Measurements from ENCODE around the gene FGFR2. TPM values are rescaled to one million over a fixed set of nuclear protein-coding genes. Genes with fewer than 3 reads are reported as not detected.

Gene FGFR2
- total RNA-seq, 3 donors from 2014 or later = 31.8 to 62.8 (median 44.3) TPM

DNA sequence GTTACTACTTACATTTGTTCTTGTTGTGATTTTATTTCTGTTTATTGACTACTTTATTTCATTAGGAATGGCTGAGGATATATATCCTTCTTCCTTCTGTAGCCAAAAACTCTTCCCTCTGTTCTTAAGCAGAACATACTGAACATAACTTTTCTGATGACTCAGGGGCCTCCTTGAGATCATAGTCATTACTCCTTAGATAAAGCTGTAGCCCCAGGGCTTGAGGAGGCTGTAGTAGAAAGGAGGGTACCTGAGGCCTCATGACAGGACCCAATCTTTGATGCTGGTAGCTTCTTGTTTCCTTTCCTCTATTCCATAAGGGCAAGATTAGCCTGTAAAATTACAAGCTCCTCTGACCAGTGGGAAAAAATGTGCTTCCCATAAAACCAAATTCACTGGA, 41.2 kb upstream of the FGFR2 start:
- no peaks in the 10 kb centered on the region for H3K36me3 ChIP-seq
- intact Hi-C loops (cut with DNase I; ENCODE audit: low total_unique reads) = no loop called here
- no peaks in the 10 kb centered on the region for H3K4me1 ChIP-seq
- H3K27ac ChIP-seq = no peak overlapping the region
- no peak overlapping the region for H3K4me3 ChIP-seq
- TF ChIP-seq, protein P1, sequence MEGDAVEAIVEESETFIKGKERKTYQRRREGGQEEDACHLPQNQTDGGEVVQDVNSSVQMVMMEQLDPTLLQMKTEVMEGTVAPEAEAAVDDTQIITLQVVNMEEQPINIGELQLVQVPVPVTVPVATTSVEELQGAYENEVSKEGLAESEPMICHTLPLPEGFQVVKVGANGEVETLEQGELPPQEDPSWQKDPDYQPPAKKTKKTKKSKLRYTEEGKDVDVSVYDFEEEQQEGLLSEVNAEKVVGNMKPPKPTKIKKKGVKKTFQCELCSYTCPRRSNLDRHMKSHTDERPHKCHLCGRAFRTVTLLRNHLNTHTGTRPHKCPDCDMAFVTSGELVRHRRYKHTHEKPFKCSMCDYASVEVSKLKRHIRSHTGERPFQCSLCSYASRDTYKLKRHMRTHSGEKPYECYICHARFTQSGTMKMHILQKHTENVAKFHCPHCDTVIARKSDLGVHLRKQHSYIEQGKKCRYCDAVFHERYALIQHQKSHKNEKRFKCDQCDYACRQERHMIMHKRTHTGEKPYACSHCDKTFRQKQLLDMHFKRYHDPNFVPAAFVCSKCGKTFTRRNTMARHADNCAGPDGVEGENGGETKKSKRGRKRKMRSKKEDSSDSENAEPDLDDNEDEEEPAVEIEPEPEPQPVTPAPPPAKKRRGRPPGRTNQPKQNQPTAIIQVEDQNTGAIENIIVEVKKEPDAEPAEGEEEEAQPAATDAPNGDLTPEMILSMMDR (IDR thresholded peaks at IDR 0.05) = no peak
- TF ChIP-seq POLR2A (IDR thresholded peaks at IDR 0.05) (no peak), POLR2AphosphoS5 (IDR thresholded peaks at IDR 0.05) (no peak)
- peaks cover 0 to 24% of the 10 kb centered on the region in 2 donors for H3K9me3 ChIP-seq
- no peak for DNase-seq (ENCODE audit: low spot score in 2 of 2)
- no peaks in the 10 kb centered on the region for H3K27me3 ChIP-seq

DNA sequence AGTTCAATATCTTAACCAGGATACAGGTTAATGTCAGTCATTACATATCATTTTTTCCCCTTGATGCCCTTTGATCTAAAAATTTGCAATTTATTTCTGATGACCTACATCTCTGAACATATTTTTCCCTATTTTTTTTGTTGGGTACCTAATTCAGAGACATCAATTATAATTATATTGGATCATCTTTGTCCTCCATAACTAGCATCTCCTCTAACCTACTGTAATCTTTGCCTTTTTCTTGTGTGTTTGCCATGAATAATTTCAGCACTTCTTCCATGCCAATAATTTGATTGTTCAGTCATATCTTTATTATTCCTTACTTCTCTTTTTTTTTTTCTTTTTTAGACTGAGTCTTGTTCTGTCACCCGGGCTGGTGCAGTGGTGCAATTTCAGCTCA, 39.2 kb upstream of the FGFR2 start:
- TF ChIP-seq POLR2AphosphoS5 (IDR thresholded peaks at IDR 0.05) = no peak
- TF ChIP-seq, protein P1 (IDR thresholded peaks at IDR 0.05) = no peak
- TF ChIP-seq POLR2A (IDR thresholded peaks at IDR 0.05) = no peak
- peaks cover 0 to 24% of the 10 kb centered on the region in 2 donors for H3K9me3 ChIP-seq
- H3K36me3 ChIP-seq = no peaks in the 10 kb centered on the region
- DNase-seq (ENCODE audit: low spot score in 2 of 2) = no peak
- intact Hi-C loops (cut with DNase I; ENCODE audit: low total_unique reads) = no loop called here
- H3K27me3 ChIP-seq = no peaks in the 10 kb centered on the region
- no peaks in the 10 kb centered on the region for H3K4me1 ChIP-seq
- no peak overlapping the region for H3K27ac ChIP-seq
- no peak overlapping the region for H3K4me3 ChIP-seq

DNA sequence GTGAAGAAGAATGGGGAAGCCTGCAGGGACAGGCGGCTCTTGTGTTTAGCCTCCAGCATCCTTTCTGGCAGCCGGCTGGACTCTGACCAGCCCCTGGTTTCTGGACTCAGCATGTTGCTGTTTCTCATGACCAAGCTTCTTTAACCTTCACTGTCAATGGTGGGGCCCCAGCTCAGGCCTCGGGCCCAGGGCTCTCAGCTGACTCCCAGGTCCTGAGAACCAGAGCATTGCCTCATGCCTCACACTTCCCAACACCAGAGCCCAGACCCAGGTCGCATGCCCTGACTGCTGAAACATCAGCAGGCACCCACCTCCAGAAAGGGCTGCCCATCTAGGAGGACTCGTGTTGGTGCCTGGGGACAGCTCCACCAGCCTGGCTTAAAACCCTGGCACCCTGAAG, 34.8 kb upstream of the FGFR2 start:
- peaks cover 0 to 8% of the 10 kb centered on the region in 2 donors for H3K9me3 ChIP-seq
- TF ChIP-seq, protein P1 (IDR thresholded peaks at IDR 0.05) = no peak
- TF ChIP-seq POLR2A (IDR thresholded peaks at IDR 0.05) (no peak), POLR2AphosphoS5 (IDR thresholded peaks at IDR 0.05) (no peak)
- H3K27me3 ChIP-seq = no peaks in the 10 kb centered on the region
- H3K27ac ChIP-seq = no peak overlapping the region
- H3K36me3 ChIP-seq = no peaks in the 10 kb centered on the region
- H3K4me1 ChIP-seq = no peaks in the 10 kb centered on the region
- DNase-seq (ENCODE audit: low spot score in 2 of 2) = no peak
- intact Hi-C loops (cut with DNase I; ENCODE audit: low total_unique reads) = no loop called here
- no peak overlapping the region for H3K4me3 ChIP-seq

DNA sequence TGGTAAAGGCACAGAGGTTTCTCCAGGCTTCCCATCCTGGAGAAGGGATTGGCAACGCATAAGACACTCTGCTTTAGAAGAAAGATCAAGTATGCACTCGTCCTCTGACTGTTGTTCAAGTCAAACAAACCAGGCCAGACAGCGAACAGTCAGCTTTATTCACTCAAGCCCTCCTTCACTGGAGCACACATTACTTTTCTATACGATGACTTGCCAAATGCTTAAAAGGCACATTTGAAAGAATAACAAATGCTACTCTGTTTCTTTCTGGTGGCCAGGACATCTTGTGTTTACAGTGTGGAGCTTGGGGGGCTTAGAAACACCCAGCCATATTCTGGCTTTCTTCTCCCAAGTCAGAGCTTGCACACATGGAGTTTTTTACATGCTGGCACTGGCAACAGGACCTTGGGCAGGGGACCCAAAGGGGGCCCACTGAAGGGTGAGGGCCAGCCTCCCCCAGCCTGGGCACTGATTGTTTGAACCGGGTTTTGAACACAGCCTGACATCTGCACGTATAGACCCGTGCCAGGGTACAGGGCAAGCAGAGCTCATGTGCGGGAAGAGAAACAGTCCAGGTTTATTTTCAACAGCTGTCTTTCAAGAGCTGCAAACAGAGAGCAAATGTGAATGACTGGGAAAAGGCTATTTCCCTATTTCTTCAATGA, 33.3 kb upstream of the FGFR2 start:
- Histone ChIP-seq H3K27me3 (no peaks in the 10 kb centered on the region), H3K4me1 (no peaks in the 10 kb centered on the region), H3K36me3 (no peaks in the 10 kb centered on the region), H3K9me3 (no peaks in the 10 kb centered on the region), H3K4me3 (no peak overlapping the region), H3K27ac (no peak overlapping the region)
- intact Hi-C loops (cut with DNase I; ENCODE audit: low total_unique reads) = no loop called here
- no peak for TF ChIP-seq POLR2A (IDR thresholded peaks at IDR 0.05)
- no peak for TF ChIP-seq POLR2AphosphoS5 (IDR thresholded peaks at IDR 0.05)
- TF ChIP-seq, protein P1 (IDR thresholded peaks at IDR 0.05) = no peak
- DNase-seq (ENCODE audit: low spot score in 2 of 2) = no peak

DNA sequence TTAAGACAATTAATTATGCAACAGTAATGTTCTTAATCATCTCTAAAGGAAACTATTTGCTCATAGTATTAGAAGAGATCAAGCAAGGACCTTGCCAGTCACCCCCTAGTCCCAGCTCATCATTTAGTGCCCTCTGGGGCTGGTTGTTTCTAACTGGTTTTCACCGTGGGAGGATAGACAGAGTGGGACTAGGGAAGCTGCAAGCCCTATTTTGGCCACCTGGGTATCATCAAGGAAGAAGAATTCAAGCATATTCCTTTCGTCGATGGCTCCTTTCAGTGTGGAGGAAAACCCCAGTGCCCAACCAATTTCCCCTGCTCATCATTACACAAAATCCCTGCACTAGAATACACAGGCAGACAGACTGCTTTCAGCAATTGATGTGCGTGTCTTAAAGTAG, 30.6 kb upstream of the FGFR2 start:
- Histone ChIP-seq H3K4me1 (no peaks in the 10 kb centered on the region), H3K36me3 (no peaks in the 10 kb centered on the region), H3K27me3 (no peaks in the 10 kb centered on the region), H3K4me3 (no peak overlapping the region), H3K27ac (no peak overlapping the region), H3K9me3 (no peaks in the 10 kb centered on the region)
- DNase-seq (ENCODE audit: low spot score in 2 of 2) = no peak
- TF ChIP-seq POLR2AphosphoS5 (IDR thresholded peaks at IDR 0.05) (no peak), POLR2A (IDR thresholded peaks at IDR 0.05) (no peak)
- TF ChIP-seq, protein P1 (IDR thresholded peaks at IDR 0.05) = no peak
- intact Hi-C loops (cut with DNase I; ENCODE audit: low total_unique reads) = no loop called here

Measured in breast epithelium (tissue), 4 donors.